HFF-Myc (cell line): ENCODE data around the gene EIF2B2.
A peak's percentile ranks its signal among the peaks of the same experiment; 100 is the strongest.

Source experiments
- DNase-seq: peaks from one replicate; pipeline ENCODE4 v3.0.0-alpha.2; 2011; ENCODE audit warnings: low read depth; ENCODE audit errors: extremely low read depth
- H3K4me3 ChIP-seq: replicated peaks from 2 replicates; pipeline ENCODE4 v1.5.1; 2011; ENCODE audit warnings: low read depth, mild to moderate bottlenecking, control low read depth, low read length
- TF ChIP-seq, protein P1 (sequence below): IDR thresholded peaks from 2 replicates; pipeline ENCODE4 v1.5.1; 2012; ENCODE audit warnings: mild to moderate bottlenecking, low read depth, low read length, control low read depth; ENCODE audit errors: missing control alignments

The EIF2B2 gene

DNA sequence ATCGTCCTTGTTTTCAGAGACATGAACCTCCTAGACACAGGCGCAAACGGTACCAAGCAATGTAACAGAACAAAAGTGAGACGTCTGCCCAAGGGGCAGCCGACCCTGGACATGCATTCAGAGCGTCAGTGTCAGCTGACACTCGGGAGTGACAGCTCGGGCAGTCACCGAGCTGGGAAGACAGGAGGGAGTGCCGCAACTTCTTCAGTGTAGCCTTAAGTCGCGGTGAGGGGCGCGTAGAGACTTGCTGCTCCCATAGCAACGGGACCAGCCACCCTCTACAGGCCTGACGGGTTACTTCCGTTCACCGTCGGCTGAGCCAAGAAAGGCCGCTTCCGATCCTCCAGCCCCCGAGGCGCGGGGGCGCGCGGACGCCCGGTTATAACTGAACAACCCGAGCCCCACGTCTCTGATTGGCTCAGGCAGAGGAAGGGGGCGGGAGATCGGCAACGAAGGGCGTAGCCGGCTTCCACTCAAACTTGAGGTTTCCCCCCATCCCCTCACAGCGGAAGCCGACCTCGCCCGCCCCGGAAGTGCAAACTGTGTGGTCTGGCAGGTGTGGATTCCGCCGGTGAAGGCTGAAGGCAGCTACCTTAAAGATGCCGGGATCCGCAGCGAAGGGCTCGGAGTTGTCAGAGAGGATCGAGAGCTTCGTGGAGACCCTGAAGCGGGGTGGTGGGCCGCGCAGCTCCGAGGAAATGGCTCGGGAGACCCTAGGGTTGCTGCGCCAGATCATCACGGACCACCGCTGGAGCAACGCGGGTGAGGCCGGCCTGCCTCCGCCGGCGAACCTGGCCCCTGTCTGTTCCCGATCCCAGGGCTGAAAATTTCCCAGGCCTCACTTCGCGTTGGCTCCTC, at the start of gene EIF2B2:
EIF2B2 (plus strand) TSS at position 530 of the 858 bp plus-strand sequence; CDS start at position 600, 70 bp downstream.
- TF ChIP-seq, protein P1, sequence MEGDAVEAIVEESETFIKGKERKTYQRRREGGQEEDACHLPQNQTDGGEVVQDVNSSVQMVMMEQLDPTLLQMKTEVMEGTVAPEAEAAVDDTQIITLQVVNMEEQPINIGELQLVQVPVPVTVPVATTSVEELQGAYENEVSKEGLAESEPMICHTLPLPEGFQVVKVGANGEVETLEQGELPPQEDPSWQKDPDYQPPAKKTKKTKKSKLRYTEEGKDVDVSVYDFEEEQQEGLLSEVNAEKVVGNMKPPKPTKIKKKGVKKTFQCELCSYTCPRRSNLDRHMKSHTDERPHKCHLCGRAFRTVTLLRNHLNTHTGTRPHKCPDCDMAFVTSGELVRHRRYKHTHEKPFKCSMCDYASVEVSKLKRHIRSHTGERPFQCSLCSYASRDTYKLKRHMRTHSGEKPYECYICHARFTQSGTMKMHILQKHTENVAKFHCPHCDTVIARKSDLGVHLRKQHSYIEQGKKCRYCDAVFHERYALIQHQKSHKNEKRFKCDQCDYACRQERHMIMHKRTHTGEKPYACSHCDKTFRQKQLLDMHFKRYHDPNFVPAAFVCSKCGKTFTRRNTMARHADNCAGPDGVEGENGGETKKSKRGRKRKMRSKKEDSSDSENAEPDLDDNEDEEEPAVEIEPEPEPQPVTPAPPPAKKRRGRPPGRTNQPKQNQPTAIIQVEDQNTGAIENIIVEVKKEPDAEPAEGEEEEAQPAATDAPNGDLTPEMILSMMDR, result no peak

DNA sequence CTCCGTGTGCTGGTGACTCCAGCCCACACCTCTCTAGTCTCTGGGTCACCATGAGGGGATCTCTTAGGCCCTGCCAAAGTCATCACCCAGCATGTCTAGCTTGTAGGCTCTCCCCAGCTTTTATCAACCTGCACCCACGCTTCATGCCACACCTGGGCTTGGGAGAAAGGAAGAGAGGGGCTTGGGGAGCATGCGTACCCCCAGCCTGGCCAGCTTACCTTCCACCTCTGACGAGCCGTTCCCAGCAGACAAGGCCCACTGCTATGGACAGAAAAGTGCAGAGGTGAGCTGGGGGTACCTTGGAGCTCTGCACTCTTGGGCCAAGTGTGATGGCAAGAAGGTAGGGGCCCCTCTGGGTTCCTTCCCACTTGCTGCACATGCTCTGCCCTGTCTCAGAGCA, 49.0 kb upstream of the EIF2B2 start:
- DNase-seq, result no peak
- TF ChIP-seq, protein P1, result no peak
- H3K4me3 ChIP-seq, result peak overlapping the region; percentile 70

More for the DNA sequence above, at the start of gene EIF2B2:
- H3K4me3 ChIP-seq, result peak within 1 kb of the TSS; percentile 90
- DNase-seq, result peak; percentile 89

- no peak for DNase-seq
- TF ChIP-seq, protein P1, result no peak
- peak overlapping the region; percentile 70 for H3K4me3 ChIP-seq
Observed at GRCh38 chr14:74954232-74954946, 48.3 kb upstream of the EIF2B2 start.

GRCh38 chr14:74954947-74955228, 47.8 kb upstream of the EIF2B2 start:
- TF ChIP-seq, protein P1, result no peak
- no peak for DNase-seq
- peak overlapping the region; percentile 70 for H3K4me3 ChIP-seq

GRCh38 chr14:74955229-74956026, 47.3 kb upstream of the EIF2B2 start, which contains the start of gene PGF:
Gene PGF (minus strand): TSS chr14:74955597. CDS start chr14:74955242, 355 bp downstream.
- DNase-seq, result no peak
- TF ChIP-seq, protein P1, result no peak
- H3K4me3 ChIP-seq, result peak within 1 kb of the TSS; percentile 70

- TF ChIP-seq, protein P1, result no peak
- peak overlapping the region; percentile 70 for H3K4me3 ChIP-seq
- no peak for DNase-seq
Observed at GRCh38 chr14:74956027-74956279, 46.8 kb upstream of the EIF2B2 start.
